Measurements from ENCODE around the gene OGFOD1. TPM values are rescaled to one million over a fixed set of nuclear protein-coding genes. Genes with fewer than 3 reads are reported as not detected.

OGFOD1 gene
- total RNA-seq, 1 experiment from 2014 or later = 35.8 TPM

DNA sequence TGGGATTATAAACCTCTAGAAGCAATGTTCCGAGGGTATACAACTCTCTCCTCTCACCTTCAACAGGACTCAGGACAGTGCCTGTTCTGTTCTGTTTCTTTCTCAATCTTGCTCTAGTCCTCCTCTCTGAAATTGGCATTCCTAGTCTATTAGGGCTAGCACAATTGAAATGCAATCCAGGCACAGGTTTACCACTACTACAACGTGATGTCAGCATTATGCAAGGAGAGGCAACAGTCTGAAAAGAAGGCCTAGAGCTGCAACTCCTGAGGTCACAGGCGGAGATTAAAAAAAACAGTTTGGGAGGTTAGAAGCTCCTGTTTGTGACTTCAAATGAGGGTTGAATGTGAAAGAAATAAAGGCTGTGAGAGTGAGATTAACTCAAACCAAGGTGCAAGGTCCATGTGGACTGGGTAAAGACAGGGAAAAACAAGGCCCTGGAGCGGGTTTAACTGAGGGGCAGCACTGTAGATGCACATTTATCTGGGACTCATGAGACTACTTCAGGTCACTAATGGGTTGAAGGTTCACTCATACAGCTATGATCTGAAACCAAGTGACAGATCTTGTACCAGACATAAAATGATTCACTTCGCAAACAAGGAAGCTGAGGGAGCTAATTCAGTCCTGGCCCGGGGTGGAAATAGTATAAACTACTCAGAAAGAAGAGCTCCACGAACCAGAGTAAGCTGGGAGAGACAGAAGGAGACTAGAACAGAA lies 42.8 kb upstream of the OGFOD1 start:
- Histone ChIP-seq H3K27me3 (ENCODE audit: control insufficient read depth, insufficient read depth, low read length) (no peaks in the 10 kb centered on the region), H3K4me1 (ENCODE audit: control insufficient read depth, insufficient read depth, low read length) (no peaks in the 10 kb centered on the region), H3K9me3 (ENCODE audit: control insufficient read depth, insufficient read depth, low read depth, low read length) (no peaks in the 10 kb centered on the region), H3K36me3 (ENCODE audit: control insufficient read depth, insufficient read depth, low read length) (peaks cover 7% of the 10 kb centered on the region), H3K4me3 (ENCODE audit: low read depth in 2 of 2, low read length in 2 of 2) (no peak overlapping the region), H3K27ac (ENCODE audit: low read length) (no peak overlapping the region)
- in situ Hi-C loops (cut with HindIII; ENCODE audit: low pct_unique_long_range_greater_than_20kb, low sequenced_read_pairs) (no loop called here), intact Hi-C loops (cut with micrococcal nuclease; ENCODE audit: unreplicated experiment) (no loop called here)
- ChIA-PET POLR2A (no interaction called here), CTCF (no interaction called here)
- DNase-seq (ENCODE audit: low read depth, low spot score) = no peak
- no peak for ATAC-seq
- TF ChIP-seq, protein P1, sequence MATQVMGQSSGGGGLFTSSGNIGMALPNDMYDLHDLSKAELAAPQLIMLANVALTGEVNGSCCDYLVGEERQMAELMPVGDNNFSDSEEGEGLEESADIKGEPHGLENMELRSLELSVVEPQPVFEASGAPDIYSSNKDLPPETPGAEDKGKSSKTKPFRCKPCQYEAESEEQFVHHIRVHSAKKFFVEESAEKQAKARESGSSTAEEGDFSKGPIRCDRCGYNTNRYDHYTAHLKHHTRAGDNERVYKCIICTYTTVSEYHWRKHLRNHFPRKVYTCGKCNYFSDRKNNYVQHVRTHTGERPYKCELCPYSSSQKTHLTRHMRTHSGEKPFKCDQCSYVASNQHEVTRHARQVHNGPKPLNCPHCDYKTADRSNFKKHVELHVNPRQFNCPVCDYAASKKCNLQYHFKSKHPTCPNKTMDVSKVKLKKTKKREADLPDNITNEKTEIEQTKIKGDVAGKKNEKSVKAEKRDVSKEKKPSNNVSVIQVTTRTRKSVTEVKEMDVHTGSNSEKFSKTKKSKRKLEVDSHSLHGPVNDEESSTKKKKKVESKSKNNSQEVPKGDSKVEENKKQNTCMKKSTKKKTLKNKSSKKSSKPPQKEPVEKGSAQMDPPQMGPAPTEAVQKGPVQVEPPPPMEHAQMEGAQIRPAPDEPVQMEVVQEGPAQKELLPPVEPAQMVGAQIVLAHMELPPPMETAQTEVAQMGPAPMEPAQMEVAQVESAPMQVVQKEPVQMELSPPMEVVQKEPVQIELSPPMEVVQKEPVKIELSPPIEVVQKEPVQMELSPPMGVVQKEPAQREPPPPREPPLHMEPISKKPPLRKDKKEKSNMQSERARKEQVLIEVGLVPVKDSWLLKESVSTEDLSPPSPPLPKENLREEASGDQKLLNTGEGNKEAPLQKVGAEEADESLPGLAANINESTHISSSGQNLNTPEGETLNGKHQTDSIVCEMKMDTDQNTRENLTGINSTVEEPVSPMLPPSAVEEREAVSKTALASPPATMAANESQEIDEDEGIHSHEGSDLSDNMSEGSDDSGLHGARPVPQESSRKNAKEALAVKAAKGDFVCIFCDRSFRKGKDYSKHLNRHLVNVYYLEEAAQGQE (IDR thresholded peaks at IDR 0.05; ENCODE audit: insufficient read depth in 1 of 2, low read depth in 2 of 2, low read length in 1 of 2) = no peak
- TF ChIP-seq TCF7L2 (IDR thresholded peaks at IDR 0.05; ENCODE audit: low read depth, low read length) = no peak
- TF ChIP-seq SIN3A (IDR thresholded peaks at IDR 0.05; ENCODE audit: borderline replicate concordance, insufficient read depth, low read depth, low read length) = no peak
- BruUV-seq (replicated peaks) = no TSS peak

DNA sequence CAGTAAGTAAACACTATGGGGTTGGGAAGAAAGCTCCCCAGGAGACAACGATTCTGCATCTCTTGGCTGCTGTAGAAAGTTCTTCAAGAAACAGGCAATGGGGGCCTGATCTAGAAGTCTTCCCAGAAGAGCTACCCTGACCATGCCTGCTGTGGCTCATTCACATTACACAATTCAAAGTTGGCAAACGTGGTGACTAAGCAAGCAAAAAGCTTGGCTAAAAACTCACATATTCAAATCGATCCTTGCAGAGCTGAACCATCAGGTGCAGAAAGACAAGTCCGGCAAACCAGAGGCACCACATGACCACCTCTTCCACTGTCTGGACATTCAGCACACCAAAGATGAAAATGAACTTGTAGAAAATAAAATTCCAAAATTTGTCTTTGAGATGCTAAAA lies 42.2 kb upstream of the OGFOD1 start:
- Histone ChIP-seq H3K4me3 (ENCODE audit: low read depth in 2 of 2, low read length in 2 of 2) (no peak overlapping the region), H3K27me3 (ENCODE audit: control insufficient read depth, insufficient read depth, low read length) (no peaks in the 10 kb centered on the region), H3K9me3 (ENCODE audit: control insufficient read depth, insufficient read depth, low read depth, low read length) (no peaks in the 10 kb centered on the region), H3K27ac (ENCODE audit: low read length) (no peak overlapping the region), H3K36me3 (ENCODE audit: control insufficient read depth, insufficient read depth, low read length) (peaks cover 3% of the 10 kb centered on the region), H3K4me1 (ENCODE audit: control insufficient read depth, insufficient read depth, low read length) (no peaks in the 10 kb centered on the region)
- intact Hi-C loops (cut with micrococcal nuclease; ENCODE audit: unreplicated experiment) = no loop called here
- ChIA-PET POLR2A (no interaction called here), CTCF (no interaction called here)
- in situ Hi-C loops (cut with HindIII; ENCODE audit: low pct_unique_long_range_greater_than_20kb, low sequenced_read_pairs) = no loop called here
- TF ChIP-seq SIN3A (IDR thresholded peaks at IDR 0.05; ENCODE audit: borderline replicate concordance, insufficient read depth, low read depth, low read length) (no peak), TCF7L2 (IDR thresholded peaks at IDR 0.05; ENCODE audit: low read depth, low read length) (no peak), POLR2AphosphoS5 (IDR thresholded peaks at IDR 0.05; ENCODE audit: low read depth, low read length) (no peak)
- TF ChIP-seq, protein P1 (IDR thresholded peaks at IDR 0.05; ENCODE audit: insufficient read depth in 1 of 2, low read depth in 2 of 2, low read length in 1 of 2) = no peak
- DNase-seq (ENCODE audit: low read depth, low spot score) (no peak), ATAC-seq (no peak)
- BruUV-seq (replicated peaks) = no TSS peak
